ENCODE measurements around the gene CPB2. TPM values are rescaled to one million over a fixed set of nuclear protein-coding genes. Genes with fewer than 3 reads are reported as not detected.

Gene CPB2
- total RNA-seq, 1 donor from 2014 or later, result not detected

DNA sequence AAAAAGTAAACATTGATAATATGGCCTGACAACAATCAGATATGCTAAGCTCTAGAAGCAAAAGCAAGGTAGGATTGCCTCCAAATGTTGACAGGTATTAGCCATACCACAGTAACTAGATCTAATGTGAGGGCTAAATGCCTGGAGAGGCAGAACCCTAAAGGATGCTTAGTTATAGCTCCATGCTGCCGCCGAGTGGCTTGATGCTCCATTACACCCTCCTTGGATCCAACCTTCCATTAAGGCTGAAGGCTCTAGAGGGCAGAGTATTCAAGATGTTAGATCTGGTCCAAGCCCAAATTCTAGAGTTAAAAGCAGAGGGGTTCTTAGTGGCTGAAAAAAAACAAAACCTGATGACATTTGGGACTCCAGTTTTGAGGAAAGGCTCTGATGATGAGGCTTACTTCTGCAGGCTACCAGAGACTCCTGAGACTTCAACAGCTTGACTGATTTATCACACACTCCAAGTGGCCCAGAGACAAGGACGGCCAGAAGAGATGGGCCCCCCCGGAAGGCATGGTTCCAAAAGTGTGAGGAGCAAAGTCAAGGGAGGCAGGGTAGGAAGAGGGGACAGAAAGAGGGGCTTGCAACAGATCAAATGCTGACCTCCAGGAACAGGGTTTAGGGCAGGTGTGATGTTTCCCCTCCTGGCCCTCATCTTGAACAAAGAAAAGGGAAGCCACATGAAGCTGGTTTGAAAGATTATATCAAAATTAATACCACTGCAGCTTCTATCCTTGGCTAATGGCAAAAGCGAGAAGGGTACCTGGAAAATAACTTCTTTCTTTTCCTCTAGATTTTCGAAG is 21.9 kb upstream of the CPB2 start:
- peak; percentile 71 for DNase-seq (ENCODE audit: low read depth)

DNA sequence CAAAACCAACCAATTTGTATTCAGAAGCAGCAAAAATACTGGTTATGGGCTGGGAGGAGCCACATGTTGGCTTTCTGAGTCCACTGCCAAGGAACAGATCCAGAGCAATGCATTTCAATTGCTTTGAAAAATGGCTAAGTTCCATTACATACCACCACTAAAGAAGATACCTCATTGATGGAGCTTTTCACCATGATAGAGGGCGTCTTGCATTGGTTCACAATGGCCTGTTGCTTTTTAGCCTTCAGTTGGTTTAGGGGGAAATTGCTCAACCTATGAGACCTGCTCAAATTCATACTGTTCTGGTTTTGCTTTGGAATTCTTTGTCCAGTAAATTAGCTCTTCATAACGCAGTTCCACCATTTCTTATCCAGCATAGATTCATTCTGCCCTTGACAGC is 21.2 kb upstream of the CPB2 start:
- DNase-seq (ENCODE audit: low read depth), result no peak

DNA sequence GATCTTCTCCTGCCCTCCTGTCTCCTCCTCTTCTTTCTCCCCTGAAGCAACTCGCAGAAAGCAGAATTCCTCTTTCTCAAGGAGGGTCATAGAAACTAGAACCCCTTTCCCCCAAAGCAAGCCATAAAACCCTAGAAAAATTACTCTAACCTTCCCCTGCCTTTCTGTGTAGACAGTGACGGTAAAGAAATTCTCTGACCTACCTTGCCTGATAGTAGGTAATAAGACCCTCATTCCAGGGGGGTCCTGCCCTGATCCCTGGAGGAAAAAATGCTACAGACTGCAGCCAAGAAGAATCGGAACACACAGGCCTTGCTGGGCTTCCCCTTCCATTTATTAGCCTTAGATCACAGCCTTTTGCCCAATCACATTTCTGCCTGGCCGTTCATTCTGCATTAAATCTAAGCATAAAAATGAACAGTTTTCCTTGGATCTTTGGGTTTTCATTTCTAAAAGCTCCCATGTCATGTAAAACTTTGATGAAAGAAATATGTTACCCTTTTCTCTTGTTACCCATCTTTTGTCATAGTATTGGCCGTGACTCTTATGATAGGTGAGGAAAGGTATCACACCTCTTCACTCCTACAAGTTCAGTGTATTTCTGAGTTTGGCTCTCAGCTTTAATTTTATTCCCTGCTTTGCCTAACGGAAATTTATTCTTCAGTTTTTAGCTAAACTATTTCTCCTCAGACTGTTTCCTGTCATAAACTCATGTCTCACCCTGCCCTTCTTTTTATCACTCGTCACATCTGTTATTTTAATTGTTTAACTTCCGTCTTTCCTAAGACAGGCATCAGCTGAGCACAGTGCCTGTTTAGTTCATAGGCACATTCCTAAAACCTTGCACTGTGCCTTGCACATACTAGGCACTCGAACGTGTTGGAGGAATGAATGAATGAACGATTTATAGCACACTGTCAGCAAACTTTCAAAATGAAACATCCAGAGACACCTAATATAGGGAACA is 20.4 kb upstream of the CPB2 start:
- no peak for DNase-seq (ENCODE audit: low read depth)

DNA sequence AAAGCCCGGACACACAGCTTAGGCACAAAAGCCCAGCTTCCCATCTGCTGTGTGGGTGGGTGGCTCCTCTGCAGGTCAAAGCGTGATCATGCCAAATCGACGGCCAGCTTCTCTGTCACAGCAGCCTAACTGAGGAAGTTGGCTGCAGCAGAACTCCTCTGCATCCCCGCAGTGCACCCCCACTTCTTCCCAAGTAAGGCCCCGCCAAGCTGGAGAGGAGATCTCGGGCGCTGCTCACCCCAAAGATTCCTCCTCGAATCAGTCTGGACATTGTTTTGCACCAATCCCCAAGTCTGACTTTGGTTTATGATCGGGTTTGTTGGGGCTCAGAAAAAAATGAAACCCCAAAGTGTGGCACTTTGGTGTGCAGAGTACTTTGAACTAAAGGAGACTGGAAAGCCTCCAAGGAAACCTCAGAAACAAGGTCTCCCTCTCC is 19.7 kb upstream of the CPB2 start:
- DNase-seq (ENCODE audit: low read depth), result no peak

DNA sequence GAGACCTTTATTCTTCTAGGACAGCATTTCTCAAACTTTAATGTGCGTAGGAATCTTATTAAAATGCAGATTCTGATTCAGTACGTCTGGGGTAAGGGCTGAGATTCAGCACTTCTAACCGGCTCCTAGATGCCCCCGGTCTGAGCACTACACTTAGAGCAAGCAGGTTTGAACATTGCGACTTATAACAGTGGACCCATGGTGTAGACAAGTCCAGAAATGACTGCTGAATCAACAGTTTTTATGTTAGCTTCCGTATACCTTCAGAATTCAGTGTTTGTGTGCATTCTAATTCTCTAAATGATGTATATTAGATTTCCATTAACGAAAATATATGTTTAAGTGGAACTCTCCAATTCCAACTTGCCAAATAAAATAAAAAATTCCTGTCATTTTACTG is 17.5 kb upstream of the CPB2 start:
- DNase-seq (ENCODE audit: low read depth), result no peak

DNA sequence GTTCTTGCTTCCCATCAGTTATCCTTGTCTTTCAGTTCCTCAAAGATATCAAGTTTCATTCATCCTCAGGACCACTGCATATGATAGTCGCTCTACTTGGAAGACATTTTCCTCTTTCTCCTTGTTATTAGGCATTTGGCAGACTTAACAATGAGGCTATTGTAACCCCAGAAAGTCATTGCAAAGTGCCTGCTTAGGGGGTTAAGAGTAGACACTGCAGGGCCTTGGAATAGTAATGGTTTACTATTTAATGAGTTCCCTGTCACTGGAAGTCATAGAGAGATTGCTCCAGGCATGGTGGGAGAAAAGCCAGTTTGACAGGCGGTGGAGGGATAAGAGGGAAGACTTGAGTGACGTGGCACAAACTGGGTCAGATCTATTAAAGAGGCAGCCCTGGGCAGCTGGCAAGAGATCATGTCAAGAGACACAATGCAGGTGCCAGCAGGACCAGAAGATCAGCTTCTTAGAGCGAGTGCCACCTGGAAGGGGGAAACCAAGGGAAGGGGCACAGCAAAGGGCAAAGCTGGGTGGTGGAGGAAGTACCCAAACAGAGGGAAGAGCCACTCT is 16.8 kb upstream of the CPB2 start:
- DNase-seq (ENCODE audit: low read depth), result peak; percentile 45

DNA sequence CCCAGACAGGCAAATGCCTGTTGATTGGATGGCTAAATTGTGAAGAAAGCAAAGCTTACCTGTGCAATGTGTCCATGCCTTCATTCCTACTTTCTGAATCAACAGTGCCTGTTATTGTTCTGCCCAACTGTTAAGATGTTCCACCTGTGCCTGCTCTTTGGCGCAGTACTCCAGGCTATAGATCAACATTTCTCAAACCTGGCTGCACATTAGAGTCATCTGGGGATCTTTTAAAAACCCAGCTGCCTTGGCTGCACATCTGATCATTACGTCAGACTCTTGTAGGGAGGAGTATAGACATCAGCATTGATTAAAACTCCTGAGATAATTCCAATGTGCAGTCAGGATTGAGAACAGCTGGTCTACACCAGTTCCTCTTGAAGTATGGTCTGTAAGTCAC is 16.2 kb upstream of the CPB2 start:
- DNase-seq (ENCODE audit: low read depth), result no peak

DNA sequence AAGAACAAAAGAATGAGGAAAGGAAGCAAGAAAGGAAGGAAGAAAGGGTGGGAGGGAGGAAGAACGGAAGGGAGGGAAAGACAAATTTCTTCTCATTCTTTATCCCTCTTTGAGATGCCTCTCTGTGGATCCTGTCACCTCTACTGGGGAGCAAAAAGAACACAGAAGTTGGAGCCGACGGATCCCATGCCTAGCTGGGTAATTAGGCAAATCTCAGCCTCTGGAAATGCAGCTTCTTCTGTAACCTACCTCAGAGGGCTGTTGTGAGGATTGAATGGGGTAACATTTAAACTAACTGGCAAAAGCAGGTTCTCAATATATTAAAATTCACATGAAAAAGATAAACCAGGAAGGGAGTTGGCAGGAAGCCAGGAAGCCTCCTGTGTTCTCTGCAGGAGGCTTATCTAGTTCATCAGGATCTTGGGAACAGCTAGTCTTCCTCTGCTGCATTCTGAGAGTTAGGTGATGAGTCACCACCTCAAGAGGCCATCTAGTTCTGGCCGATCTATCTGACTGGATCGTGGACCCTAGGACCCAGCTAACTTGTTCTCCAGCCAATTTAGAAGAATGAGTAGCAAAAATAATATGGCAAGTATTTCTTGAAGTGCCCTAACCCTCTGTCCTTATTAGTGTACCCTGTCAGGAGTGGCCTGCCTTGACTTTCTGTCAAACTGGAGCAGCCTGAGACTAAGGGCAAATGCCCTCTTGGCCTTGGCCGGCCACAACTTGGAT is 15.2 kb upstream of the CPB2 start:
- DNase-seq (ENCODE audit: low read depth), result peak; percentile 80

DNA sequence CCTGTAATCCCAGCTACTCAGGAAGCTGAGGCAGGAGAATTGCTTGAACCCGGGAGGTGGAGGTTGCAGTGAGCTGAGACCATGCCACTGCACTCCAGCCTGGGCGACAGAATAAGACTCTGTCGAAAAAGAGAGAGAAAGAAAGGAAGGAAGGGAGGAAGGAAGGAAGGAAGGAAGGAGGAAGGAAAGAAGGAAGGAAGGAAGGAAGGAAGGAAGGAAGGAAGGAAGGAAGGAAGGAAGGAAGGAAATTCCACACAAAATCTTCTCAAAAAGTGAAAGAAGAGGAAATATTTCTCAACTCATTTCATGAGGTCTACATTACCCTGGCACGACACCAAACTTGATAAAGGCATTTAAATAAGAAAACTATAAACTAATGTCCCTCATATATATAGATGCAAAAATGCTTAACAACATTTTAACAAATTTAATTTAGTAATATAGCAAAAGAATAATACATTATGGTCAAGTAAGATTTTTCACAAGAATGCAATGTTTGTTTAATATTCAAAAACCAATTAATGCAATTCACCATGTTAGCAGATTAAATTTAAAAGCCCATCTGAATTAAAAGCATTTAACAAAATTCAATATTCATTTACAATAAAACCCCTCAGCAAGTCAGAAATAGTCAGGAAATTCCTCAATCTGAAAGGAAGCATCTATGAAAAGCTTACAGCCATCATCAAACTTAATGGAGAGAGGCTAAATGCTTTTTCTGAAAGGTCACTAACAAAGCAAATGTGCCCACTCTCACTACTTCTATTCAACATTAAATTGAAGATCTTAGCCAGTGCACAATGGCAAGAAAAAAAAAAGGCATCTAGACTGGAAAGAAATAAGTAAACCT is 12.0 kb upstream of the CPB2 start:
- DNase-seq (ENCODE audit: low read depth), result no peak

DNA sequence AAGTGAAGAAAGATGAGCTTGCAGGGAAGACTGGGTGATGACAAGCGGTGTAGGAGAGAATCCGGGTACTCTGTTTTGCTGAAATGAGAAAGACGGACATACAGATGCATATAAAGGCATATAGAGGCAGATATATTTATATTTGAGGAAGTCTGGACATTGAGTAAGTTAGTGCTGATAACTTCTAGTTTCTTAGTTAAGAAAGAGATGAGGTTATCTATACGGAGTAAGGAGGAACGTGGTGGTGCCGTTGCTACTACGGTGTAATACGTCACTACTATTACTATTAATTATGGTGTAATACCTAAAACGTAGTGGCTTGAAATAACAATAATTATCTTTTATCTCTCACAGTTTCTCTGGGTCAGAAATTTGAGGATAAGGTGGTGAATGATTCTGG is 9.8 kb upstream of the CPB2 start:
- DNase-seq (ENCODE audit: low read depth), result no peak

DNA sequence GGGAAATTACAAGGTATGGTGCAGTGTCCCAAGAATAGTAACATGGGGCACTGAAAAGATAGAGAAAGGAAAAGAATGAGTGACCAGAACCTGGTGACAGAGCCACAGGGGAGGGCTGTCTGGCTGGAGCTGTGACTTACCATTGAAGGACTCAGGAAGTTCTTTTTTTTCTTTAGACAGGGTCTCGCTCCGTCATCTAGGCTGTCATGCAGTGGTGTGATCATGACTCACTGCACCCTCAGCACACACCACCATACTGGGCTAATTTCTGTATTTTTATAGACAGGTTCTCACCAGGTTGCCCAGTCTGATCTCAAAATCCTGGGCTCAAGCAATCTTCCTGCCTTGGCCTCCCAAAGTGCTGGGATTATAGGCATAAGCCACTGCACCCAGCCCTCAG is 8.8 kb upstream of the CPB2 start:
- DNase-seq (ENCODE audit: low read depth), result peak; percentile 72

DNA sequence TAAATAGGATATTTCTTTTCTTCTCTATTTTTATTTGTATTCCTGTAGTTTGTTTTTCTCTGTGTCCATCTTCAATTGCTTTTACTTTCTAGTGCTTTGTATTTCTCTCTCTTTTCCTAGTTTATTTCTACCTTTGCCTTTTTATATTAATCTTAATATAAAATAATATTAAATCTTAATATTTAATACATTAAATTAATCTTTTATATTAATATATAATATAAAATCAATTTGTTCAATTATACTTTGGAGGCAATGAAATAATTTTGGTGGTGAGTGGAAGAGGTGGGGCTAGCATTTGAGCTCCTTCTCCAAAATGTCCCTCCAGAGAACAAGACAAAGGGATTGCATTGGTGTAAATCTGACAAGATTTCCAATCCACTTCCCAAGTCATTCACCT is 6.3 kb upstream of the CPB2 start:
- no peak for DNase-seq (ENCODE audit: low read depth)

DNA sequence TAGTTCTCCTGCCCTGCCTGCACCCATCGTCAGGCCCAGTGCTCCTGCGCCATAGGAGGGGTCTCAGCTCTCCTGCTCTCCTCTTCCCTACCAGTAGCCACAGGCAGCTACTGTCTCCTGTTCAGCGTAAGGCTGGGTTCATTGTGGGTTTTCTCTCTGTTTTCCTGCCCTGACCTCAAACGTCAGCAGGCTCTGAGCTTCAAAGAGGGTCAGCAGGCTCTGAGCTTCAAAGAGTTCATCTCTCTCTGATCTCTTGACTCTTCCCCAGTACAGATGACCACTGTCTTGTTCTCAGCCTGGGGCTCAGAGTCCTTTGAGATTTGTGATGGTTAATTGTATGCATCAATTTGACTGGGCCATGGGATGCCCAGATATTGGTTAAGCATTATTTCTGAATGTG is 4.6 kb upstream of the CPB2 start:
- DNase-seq (ENCODE audit: low read depth), result no peak

DNA sequence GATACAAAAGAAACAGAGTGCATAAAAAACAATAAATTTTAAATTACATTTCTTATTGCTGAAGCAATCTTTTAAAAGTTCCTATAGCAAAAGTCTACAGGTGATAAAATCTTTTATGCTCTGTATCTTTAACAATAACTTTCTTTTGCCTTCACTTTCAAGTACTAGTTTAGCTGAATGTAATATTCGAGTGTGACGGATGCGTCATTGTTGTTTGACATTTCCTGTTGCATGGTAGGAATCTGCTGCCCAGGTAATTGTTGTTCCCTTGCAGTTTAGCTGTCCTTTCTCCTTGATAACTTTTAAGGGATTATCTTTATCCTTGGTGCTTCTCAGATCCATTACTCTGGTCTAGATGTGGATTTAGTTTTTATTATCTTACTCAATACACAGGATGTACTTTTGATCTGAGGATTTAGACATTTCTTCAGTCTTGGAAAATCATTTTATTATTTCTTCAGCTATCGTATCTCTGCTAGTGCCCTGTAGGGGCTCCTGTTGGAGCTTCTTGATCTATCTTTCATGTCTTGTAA is 2.1 kb upstream of the CPB2 start:
- DNase-seq (ENCODE audit: low read depth), result no peak

DNA sequence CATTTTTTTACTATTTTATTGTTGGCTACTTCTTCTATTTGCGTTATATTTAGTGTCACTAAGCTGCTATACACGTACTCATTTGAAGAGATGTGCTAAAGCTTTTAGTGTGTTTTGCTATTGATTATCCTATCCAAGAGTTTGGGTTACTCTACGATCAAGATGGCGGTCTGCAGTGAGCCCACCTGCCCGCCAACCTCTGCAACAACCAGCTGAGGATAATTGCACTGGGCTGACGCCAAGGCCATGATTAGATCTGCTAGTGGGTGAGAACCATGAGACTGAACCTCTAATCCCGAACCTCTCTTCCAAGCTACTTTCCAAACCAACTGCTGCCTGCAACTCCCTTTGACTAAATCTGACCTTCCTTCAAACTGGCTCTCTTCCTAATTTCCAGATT is 1.8 kb downstream of the CPB2 start:
- no peak for DNase-seq (ENCODE audit: low read depth)

DNA sequence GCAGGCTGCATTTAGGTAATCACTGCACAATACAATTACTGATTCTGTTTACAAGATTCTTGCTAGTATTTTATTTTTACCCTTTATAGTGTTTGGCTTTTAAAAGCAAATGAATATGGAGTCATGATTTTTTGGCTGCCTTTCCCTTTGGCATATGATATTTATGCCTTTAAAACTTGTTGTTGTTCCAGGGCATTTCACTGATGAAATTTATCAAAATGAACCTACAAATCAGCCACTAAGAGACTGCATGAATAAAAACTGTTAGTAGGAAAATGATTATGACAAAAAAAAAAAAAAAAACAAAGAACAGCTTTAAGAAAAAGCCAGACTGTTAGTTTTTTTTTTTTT is 2.6 kb downstream of the CPB2 start:
- DNase-seq (ENCODE audit: low read depth), result no peak

DNA sequence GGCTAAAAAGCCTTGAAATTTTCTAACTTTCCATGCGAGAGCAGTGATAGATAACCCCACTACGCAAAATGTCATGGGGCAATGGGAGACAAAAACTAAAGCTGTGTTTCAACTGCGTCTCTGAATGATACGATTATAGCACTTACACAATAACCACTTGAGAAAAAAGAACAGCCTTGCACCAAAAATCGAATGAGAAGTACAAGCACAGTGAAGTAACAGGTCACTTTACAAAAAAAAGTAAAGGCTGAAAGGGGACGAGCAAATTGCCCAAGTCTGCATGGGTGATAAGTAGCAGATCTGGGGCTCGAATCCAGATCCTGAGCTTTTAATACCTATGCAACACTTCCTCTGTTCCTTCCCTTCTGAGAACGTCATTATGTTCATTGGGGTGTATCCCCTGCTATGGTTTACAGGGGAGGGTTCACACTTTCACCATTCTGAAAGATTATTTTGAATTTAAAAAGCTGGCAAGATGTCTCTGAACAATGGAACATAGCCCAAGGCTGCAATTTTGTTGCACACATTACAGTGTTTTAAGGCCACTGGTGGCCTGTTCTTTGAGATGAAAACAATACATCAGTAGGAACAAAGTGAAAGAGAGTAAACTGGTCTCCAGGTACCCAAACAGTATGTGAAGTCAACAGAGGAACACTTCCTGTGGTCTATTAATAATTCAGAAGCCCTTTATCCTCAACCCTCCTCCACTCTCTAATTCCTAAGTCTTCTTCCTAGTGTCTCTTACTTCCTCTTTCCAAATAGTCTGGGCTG is 3.2 kb downstream of the CPB2 start:
- peak; percentile 71 for DNase-seq (ENCODE audit: low read depth)

DNA sequence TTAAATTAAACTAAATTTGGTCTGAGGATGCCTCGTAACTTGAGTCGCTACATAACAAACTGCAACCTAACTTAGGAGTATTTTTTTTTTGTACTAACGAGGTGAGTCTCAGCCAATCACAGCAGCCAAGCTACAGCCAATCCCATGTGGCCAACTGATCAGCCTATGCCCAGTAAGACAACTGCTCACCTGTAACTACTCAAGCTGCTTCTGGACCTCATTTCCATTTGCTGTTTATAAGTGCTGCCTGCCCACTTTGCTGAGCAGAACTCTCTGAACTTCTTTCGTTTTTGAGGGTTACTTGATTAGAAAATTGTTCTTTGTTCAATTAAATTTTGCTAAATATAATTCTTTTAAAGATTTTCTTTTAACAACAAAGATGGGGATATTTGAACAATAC is 3.8 kb downstream of the CPB2 start:
- DNase-seq (ENCODE audit: low read depth), result no peak

DNA sequence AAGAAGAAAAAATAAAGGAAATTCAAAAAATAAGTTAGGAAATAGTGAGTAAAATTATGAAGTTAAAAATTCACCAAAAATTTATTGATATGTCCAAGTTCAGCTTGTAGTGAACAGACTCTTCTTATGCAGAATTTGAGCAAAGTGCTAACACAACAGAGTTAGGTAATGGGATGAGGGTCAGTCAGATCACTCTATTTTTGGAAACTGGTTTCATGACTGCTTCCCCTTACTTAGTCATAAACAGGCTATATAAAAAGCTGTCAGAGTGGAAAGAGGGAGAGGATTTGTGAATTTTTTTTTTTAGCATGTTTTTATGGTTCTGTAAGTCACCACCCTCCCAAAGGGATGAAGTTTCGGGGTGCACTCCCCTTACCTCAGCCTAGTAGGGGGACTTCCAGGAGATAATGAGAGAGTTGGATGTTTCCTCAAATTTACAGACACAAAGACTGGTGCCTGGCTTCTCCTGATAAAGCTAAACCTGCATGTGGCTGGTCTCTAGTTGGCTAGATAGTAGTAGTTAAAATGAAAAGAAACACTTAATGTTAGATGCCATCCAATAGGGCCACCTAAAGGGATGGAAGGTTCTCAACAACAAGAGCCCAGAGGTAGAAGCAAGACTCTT is 4.5 kb downstream of the CPB2 start:
- DNase-seq (ENCODE audit: low read depth), result no peak

DNA sequence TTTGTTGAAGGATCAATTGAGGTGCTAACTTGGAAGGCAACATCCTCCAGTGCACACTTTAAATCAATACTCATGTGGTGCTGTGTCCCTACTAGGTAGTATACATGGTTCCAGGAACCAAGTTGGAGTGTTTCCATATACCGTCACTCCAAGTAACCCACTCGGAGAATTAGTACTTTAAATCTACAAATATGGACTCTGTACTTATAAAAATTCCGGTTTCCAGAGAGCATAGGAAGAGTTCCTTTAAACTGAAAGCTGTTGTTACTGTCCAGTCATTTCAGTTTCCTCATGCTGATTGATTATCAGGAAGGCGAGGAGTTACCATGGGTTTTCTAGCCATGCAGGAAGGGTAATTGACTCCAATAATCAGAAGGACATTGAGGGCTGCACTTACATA is 7.2 kb downstream of the CPB2 start:
- DNase-seq (ENCODE audit: low read depth), result no peak
